K562 (cell line): ENCODE measurements around the gene CD300A. TPM values are rescaled to one million over a fixed set of nuclear protein-coding genes. Genes with fewer than 3 reads are reported as not detected.

Experiments
- CEBPG ChIP-seq, 3 experiments: fragments of 200-800 bp in 1 of 3; sonication (Bioruptor generic) in 1 of 3; sonication (generic) in 1 of 3; formaldehyde crosslinking in 1 of 3; IDR thresholded peaks in 2 of 3; conservative IDR thresholded peaks in 1 of 3; 2 replicates each; pipeline versions ENCODE4 v1.6.1 to v1.8.0; 2016 to 2022; ENCODE audit warnings: missing compliant biosample characterization in 2 of 3, missing genetic modification characterization in 2 of 3, mild to moderate bottlenecking in 1 of 3, missing genetic modification reagents in 1 of 3
- CREBBP ChIP-seq: IDR thresholded peaks from one replicate; pipeline ENCODE4 v1.6.1; 2012; ENCODE audit warnings: low read depth, mild to moderate bottlenecking, control low read depth, inconsistent platforms, low read length
- CXXC5 ChIP-seq: fragments of 250-450 bp; sonication (Bioruptor Pico); IDR thresholded peaks from 2 replicates; pipeline ENCODE4 v1.8.0; 2022; ENCODE audit warnings: inconsistent platforms, mild to moderate bottlenecking, moderate library complexity
- FOSL1 ChIP-seq: fragments of 200-800 bp; sonication (Bioruptor generic); conservative IDR thresholded peaks from 2 replicates; pipeline ENCODE4 v1.6.1; 2016; ENCODE audit warnings: missing genetic modification characterization, missing compliant biosample characterization
- FOXK1 ChIP-seq: sonication (generic); formaldehyde crosslinking; IDR thresholded peaks from 2 replicates; pipeline ENCODE4 v1.8.0; 2022; ENCODE audit warnings: missing genetic modification reagents, mild to moderate bottlenecking, borderline replicate concordance
- NCOA1 ChIP-seq: fragments of 450-650 bp; IDR thresholded peaks from 2 replicates; pipeline ENCODE4 v1.6.1; 2016; ENCODE audit warnings: low read depth
- POLR3A ChIP-seq: IDR thresholded peaks from 2 replicates; pipeline ENCODE4 v1.6.1; 2011; ENCODE audit warnings: borderline replicate concordance, mild to moderate bottlenecking, moderate library complexity; ENCODE audit not compliant: insufficient read length, insufficient read depth; ENCODE audit errors: extremely low read depth
- RFX5 ChIP-seq: IDR thresholded peaks from 2 replicates; pipeline ENCODE4 v1.6.1; 2011; ENCODE audit warnings: low read depth, mild to moderate bottlenecking, improper control_type of control experiment, low read length
- SIN3A ChIP-seq, 2 experiments: fragments of 150-350 bp in 1 of 2; IDR thresholded peaks; 2 replicates each; pipeline ENCODE4 v1.6.1; 2011 to 2016; ENCODE audit warnings: borderline replicate concordance in 2 of 2, low read depth in 2 of 2, low read length in 2 of 2, mild to moderate bottlenecking in 2 of 2, moderate library complexity in 2 of 2; ENCODE audit not compliant: control insufficient read depth in 1 of 2
- SMAD1 ChIP-seq: fragments of 150-350 bp; IDR thresholded peaks from 2 replicates; pipeline ENCODE4 v1.6.1; 2014; ENCODE audit warnings: low read length, low read depth; ENCODE audit not compliant: partially characterized antibody
- XRCC3 ChIP-seq: fragments of 450-650 bp; IDR thresholded peaks from 2 replicates; pipeline ENCODE4 v1.6.1; 2017; ENCODE audit warnings: mild to moderate bottlenecking, moderate library complexity
- ZFP1 ChIP-seq: fragments of 450-650 bp; formaldehyde crosslinking; IDR thresholded peaks from 2 replicates; pipeline ENCODE4 v1.4.0; 2020; ENCODE audit warnings: mild to moderate bottlenecking, mixed read lengths
- ZFPM2 ChIP-seq: fragments of 250-450 bp; sonication (Bioruptor Pico); IDR thresholded peaks from 2 replicates; pipeline ENCODE4 v1.5.1; 2022; ENCODE audit warnings: mild to moderate bottlenecking
- ZNF133 ChIP-seq: fragments of 250-450 bp; sonication (Bioruptor Pico); IDR thresholded peaks from 2 replicates; pipeline ENCODE4 v1.4.0; 2020; ENCODE audit warnings: mild to moderate bottlenecking
- ZNF444 ChIP-seq: fragments of 250-450 bp; sonication (Bioruptor Pico); IDR thresholded peaks from 2 replicates; pipeline ENCODE4 v1.4.0; 2020; ENCODE audit warnings: mild to moderate bottlenecking, moderate library complexity
- ZNF583 ChIP-seq: fragments of 250-450 bp; sonication (Bioruptor Pico); IDR thresholded peaks from 2 replicates; pipeline ENCODE4 v1.4.0; 2020
- ZNF644 ChIP-seq: fragments of 200-800 bp; sonication (Bioruptor generic); IDR thresholded peaks from 2 replicates; pipeline ENCODE4 v1.6.1; 2016; ENCODE audit warnings: low read depth, missing genetic modification characterization, missing compliant biosample characterization
- ZNF79 ChIP-seq: fragments of 250-450 bp; sonication (Bioruptor Pico); IDR thresholded peaks from 2 replicates; pipeline ENCODE4 v1.4.0; 2020; ENCODE audit warnings: low read depth, mild to moderate bottlenecking, moderate library complexity
- polyA plus RNA-seq, 8 experiments: library from polyadenylated mRNA; depleted of rRNA in 4 of 8; stranded (reverse) in 5 of 8; unstranded in 3 of 8; fragments of >200 nt; fragmentation: Nextera tagmentation in 2 of 8; fragmentation: Illumina TruSeq in 1 of 8; extraction: Ambion mirVana in 2 of 8; extraction: Trizol in 1 of 8; gene quantifications; 2 replicates each; pipeline versions ENCODE4 v1.2.1 to v1.2.3, GENCODE V29; 2011 to 2014; ENCODE audit warnings: inconsistent platforms in 1 of 8, missing spikeins in 1 of 8
- total RNA-seq, 7 experiments: library from RNA; depleted of rRNA in 6 of 7; stranded (reverse); fragments of >200 nt in 6 of 7; fragmentation: Illumina TruSeq in 2 of 7; extraction: Trizol in 2 of 7; gene quantifications; 2 replicates each; pipeline versions ENCODE4 v1.2.1 to v1.2.3, GENCODE V29; 2011 to 2021; ENCODE audit warnings: low replicate concordance in 1 of 7
- TF ChIP-seq, protein P1 (sequence below): fragments of 450-650 bp; IDR thresholded peaks from 2 replicates; pipeline ENCODE4 v1.6.1; 2016; ENCODE audit warnings: low read depth
- TF ChIP-seq, protein P2 (sequence below): sonication (generic); formaldehyde crosslinking; IDR thresholded peaks from 2 replicates; pipeline ENCODE4 v1.8.1; 2023; ENCODE audit warnings: mild to moderate bottlenecking, missing genetic modification reagents, moderate library complexity

The CD300A gene
- total and polyA plus RNA-seq, 9 of the 15 experiments (the other 6 are each of a cell fraction or from before 2014, with no cell fraction given), result 0.21 to 1.7 (median 0.41) TPM; not detected in 1

DNA sequence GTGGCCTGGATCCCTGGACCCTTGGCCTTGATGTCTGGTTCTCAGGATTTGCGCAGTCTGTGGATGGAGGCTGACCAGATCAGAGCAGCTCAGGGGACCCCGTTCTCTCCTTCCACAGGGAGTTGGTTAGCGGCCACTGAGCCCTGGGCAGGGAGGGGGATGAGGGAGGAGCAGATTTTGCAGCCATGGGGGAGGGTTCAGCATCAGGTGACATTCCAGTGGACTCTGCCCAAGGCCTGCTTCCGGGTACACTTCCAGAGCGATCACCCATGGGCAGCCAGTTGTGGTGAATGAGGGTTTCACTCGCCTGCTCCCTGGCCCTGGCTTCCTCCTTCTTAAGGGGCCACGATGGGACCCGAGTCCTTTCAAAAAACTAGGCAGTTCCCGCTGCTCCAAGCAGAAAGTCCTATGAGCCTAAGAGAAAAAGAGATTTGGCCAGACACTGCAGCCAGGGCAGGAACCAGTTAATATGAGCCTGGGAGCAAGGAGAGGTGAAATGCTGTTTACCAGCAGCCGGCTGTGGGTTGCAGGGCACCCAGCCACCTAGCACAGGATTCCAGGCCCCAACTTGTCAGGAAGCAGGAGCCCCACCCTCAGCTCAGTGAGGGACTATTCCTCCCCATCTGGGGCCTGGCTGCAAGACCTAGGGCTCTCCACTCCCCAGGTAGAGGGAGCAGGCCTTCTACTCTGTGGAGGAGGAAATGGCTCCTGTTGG is 39.2 kb upstream of the CD300A start (continued):
- TF ChIP-seq, protein P1, sequence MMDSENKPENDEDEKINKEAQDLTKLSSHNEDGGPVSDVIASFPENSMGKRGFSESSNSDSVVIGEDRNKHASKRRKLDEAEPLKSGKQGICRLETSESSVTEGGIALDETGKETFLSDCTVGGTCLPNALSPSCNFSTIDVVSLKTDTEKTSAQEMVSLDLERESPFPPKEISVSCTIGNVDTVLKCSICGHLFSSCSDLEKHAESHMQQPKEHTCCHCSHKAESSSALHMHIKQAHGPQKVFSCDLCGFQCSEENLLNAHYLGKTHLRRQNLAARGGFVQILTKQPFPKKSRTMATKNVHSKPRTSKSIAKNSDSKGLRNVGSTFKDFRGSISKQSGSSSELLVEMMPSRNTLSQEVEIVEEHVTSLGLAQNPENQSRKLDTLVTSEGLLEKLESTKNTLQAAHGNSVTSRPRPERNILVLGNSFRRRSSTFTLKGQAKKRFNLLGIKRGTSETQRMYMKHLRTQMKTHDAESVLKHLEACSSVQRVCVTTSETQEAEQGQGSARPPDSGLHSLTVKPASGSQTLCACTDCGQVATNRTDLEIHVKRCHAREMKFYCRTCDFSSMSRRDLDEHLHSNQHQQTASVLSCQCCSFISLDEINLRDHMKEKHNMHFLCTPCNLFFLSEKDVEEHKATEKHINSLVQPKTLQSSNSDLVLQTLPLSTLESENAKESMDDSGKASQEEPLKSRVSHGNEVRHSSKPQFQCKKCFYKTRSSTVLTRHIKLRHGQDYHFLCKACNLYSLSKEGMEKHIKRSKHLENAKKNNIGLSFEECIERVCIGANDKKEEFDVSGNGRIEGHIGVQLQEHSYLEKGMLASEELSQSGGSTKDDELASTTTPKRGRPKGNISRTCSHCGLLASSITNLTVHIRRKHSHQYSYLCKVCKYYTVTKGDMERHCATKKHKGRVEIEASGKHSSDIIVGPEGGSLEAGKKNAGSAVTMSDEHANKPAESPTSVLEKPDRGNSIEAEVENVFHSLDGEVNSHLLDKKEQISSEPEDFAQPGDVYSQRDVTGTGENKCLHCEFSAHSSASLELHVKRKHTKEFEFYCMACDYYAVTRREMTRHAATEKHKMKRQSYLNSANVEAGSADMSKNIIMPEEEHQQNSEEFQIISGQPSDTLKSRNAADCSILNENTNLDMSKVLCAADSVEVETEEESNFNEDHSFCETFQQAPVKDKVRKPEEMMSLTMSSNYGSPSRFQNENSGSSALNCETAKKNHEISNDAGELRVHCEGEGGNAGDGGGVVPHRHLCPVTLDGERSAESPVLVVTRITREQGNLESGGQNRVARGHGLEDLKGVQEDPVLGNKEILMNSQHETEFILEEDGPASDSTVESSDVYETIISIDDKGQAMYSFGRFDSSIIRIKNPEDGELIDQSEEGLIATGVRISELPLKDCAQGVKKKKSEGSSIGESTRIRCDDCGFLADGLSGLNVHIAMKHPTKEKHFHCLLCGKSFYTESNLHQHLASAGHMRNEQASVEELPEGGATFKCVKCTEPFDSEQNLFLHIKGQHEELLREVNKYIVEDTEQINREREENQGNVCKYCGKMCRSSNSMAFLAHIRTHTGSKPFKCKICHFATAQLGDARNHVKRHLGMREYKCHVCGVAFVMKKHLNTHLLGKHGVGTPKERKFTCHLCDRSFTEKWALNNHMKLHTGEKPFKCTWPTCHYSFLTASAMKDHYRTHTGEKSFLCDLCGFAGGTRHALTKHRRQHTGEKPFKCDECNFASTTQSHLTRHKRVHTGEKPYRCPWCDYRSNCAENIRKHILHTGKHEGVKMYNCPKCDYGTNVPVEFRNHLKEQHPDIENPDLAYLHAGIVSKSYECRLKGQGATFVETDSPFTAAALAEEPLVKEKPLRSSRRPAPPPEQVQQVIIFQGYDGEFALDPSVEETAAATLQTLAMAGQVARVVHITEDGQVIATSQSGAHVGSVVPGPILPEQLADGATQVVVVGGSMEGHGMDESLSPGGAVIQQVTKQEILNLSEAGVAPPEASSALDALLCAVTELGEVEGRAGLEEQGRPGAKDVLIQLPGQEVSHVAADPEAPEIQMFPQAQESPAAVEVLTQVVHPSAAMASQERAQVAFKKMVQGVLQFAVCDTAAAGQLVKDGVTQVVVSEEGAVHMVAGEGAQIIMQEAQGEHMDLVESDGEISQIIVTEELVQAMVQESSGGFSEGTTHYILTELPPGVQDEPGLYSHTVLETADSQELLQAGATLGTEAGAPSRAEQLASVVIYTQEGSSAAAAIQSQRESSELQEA, result no peak
- no peak for TF ChIP-seq XRCC3
- TF ChIP-seq ZNF644 (tag), result no peak
- no peak for TF ChIP-seq NCOA1
- TF ChIP-seq FOSL1 (tag), result no peak
- TF ChIP-seq SMAD1, result no peak
- no peak for TF ChIP-seq SIN3A (IDR thresholded peaks at IDR 0.05; ENCODE audit: borderline replicate concordance in 2 of 2, control insufficient read depth in 1 of 2, low read depth in 2 of 2, low read length in 2 of 2)
- no peak for TF ChIP-seq ZNF133 (CRISPR knock-in tag)
- TF ChIP-seq FOXK1 (CRISPR knock-in tag), result no peak
- TF ChIP-seq CEBPG (CRISPR knock-in tag; IDR thresholded peaks at IDR 0.05), result no peak
- no peak for TF ChIP-seq CEBPG (tag; conservative IDR thresholded peaks at IDR 0.05 in 1 of 2, IDR thresholded peaks at IDR 0.05 in 1 of 2)
- no peak for TF ChIP-seq CREBBP
- peak; percentile 58 for TF ChIP-seq ZNF444 (CRISPR knock-in tag)
- TF ChIP-seq ZFPM2 (CRISPR knock-in tag), result no peak
- TF ChIP-seq ZNF583 (CRISPR knock-in tag), result no peak
- TF ChIP-seq, protein P2, sequence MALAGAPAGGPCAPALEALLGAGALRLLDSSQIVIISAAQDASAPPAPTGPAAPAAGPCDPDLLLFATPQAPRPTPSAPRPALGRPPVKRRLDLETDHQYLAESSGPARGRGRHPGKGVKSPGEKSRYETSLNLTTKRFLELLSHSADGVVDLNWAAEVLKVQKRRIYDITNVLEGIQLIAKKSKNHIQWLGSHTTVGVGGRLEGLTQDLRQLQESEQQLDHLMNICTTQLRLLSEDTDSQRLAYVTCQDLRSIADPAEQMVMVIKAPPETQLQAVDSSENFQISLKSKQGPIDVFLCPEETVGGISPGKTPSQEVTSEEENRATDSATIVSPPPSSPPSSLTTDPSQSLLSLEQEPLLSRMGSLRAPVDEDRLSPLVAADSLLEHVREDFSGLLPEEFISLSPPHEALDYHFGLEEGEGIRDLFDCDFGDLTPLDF (CRISPR knock-in tag), result no peak
- no peak for TF ChIP-seq POLR3A
- TF ChIP-seq RFX5, result no peak
- no peak for TF ChIP-seq ZFP1
- TF ChIP-seq ZNF79 (CRISPR knock-in tag), result no peak
- no peak for TF ChIP-seq CXXC5 (CRISPR knock-in tag)
